Kidney capillary endothelial cell (primary cell): Measurements from ENCODE around the gene EVI5.

Experiments
- DNase-seq: peaks from one replicate; pipeline ENCODE4 v3.0.0-alpha.2; 2018; ENCODE audit warnings: low spot score

EVI5 gene

DNA sequence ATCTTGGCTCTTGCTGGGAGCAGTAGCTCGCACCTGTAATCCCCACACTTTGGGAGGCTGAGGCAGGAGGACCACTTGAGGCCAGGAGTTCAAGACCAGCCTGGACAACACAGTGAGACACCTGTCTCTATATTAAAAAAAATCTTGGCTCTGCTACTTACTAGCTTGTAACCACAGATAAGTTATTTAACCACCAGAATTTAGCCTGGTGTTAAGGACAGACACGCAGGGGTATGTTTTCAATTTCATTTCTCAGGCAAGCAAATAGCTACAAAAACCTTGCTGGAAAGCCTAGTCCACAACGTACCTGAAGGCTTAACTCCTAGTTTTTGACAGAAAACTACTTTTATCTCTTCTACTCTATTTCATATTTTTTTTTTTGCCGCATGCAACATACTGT, 273.4 kb downstream of the EVI5 start:
- DNase-seq: no peak

DNA sequence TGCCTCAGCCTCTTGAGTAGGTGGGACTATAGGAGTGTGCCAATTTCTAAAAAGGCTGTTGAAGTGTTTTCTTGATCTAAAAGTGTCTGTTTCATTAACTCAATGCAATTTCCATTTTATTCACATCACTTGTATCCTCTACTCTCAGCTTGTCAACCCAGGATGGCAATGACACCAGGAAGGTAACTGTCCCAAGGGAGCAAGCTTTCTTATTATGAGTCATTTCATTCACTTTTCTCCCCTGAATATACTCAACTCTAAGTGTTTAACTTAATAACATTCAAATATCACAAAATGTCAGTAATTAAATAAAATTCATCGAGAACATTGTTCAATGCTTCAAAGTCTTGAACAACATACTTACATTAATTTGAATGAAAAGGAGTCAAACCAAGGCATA, 275.3 kb downstream of the EVI5 start:
- DNase-seq: no peak

- DNase-seq: no peak
These were observed 279.8 kb downstream of the EVI5 start for GRCh38 chr1:92505015-92505692.

- DNase-seq: no peak
These were observed 280.5 kb downstream of the EVI5 start for GRCh38 chr1:92504291-92505014.

DNA sequence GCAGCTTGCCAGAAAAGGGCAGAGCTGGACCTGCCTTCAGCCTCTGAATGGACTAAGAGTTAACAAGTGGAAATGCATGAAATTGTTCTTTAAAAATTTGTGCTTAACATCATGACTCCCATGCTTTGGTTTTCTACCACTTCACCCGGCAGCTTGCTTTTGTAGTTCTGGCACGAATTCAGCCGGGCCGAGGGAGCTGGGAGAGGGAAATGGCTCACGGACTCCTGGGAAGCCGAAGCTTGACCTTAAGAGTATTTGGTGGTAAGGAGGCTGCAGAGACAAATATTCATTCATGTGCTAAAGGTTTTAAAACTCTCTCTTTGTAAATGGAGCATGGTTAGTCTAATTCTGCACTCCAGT, 281.0 kb downstream of the EVI5 start:
- DNase-seq: no peak

- no peak for DNase-seq
These were observed 281.6 kb downstream of the EVI5 start for GRCh38 chr1:92503043-92503925.

DNA sequence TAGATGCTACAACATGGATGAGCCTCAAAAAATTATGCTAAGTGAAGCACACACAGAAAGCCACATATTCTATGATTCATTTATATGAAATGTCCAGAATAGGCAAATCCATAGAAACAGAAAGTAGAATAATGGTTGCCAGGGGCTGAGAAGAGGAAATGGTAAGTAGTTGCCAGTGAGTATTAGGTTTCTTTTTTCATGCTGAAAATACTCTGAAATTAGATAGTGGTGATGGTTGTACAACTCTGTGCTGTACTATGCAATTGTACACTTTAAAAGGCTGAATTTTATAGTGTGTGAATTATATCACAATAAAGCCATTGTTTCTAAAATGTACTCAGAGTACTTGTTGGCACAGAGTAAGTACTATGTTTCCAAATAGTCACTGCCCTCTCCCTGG, 282.7 kb downstream of the EVI5 start:
- DNase-seq: no peak

- no peak for DNase-seq
These were observed 284.4 kb downstream of the EVI5 start for GRCh38 chr1:92500552-92500951.

- no peak for DNase-seq
These were observed 289.4 kb downstream of the EVI5 start for GRCh38 chr1:92495392-92496063.

- DNase-seq: no peak
These were observed 290.3 kb downstream of the EVI5 start for GRCh38 chr1:92494485-92495141.

DNA sequence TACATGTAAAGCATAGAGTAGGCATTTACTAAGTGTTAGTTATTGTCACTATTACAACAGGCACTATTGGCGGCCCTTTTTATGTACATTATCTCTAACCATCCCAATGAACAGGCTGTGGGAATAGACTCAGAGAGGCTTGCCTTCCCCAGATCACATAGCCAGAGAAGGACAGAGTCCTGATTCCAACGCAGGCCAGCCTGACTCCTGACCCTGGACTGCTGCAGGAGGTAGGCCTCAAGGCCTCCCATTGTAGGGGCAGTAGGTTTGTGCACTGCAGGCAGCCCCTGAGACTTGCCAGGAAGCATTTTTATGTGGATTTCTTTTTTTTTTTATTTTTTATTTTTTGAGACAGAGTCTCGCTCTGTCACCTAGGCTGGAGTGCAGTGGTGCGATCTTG, 291.8 kb downstream of the EVI5 start:
- DNase-seq: no peak

GRCh38 chr1:92488832-92489231, 296.1 kb downstream of the EVI5 start:
- DNase-seq: no peak

DNA sequence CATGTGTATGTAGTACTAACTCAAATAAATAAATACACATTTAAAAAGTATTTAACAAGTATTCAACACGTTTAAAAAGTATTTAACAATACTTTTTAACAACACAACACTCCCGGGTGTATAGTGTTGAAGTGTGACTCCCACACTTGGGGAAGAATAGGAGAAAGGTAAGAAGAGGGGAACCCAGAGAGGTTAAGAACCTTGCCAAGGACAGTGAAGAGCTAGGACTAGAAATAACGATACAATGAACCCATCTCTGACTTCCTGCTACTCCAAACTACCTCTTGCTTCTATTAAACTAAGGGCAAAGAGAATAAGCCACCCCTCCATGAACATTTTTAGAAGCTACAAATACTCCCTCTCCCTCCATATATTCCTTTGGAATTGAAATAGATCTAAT, 296.5 kb downstream of the EVI5 start:
- DNase-seq: no peak

GRCh38 chr1:92487078-92487605, 297.8 kb downstream of the EVI5 start:
- DNase-seq: no peak

DNA sequence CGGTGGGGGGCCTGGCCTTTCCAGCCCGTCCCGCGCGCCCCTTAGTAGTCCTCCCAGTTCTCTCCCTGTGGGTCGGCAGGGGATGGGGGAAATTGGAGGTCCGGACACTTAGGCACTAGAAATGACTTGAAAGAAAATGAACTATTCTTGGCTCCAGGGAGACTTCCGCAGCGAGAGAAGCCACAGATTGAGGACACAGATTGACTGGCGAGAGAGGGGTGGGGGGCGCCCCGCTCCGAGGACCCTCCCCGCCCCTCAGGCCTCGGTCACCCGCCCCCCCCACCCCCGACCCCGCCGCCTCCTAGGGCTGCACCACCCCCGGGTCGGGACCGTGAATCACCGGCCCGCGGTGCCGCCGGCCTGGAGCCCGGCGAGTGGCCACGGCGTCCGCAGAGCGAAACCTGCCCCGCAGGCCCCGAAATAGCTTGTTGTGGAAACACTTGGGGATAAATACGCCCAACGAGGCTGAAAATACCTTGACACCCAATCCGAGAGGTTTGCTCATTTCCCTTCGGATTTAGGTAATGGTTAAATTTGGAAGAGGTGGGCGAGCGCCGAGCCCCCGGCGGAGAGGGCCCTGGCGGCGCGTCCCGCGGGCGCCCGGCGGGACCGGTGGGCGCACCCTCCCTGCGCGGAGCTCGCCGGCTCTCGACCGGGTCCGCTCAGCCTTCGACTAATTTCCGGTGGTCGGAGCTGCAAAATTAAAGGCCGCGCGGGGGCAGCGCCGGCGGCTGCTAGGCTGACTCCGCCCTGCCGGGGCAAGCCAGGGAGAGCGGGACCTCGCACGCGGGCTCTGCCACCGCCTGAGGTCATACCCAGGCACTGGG, 298.4 kb downstream of the EVI5 start, which contains the start of gene GFI1:
GFI1 (minus strand) TSS at position 675 of the 827 bp plus-strand sequence. CDS start 3,438 bp downstream, outside the sequence.
- peak; percentile 44 for DNase-seq

DNA sequence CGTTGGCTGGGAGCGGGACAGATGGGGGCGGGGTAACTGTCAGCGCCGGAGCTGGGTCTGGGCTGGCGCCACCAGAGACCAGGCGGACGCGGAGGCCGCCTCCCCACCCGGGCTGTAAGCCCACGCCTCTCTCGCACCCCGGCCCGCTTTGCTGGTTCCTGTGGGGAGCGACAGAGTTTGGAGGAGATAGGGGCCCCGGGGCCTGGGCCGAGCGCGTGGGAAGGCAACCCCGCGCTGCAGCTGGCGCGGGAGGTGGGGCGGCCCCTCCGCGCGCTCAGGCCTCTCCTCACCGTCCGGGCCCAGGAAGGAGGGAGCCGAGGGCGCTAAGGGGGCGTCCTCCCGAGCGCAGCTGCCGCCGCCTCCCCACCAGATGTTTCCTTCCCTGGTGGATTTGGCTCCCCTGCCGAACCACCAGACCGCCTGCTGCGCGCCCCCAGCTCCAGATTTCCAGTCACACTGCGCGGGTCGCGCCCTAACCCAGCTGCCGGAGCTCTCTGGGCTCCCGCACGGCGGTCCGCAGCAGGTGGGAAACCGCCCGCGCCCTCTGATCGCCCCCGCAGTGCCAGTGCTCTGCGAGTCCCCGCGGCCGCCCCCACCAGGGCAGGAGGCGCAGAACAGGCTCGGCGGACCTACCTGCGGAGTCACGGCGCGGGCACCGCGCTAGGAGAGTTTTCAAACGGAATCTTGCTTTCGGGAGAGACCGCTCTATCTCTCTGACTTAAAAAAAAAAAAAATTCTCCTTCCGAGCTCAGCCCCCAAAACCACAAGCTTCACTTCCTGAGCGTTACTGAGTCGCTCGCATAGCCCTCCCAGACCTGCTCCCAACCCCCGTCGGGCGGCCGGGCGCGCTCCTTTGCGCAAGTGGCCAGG, 299.3 kb downstream of the EVI5 start:
- DNase-seq: no peak

- no peak for DNase-seq
These were observed 300.2 kb downstream of the EVI5 start for GRCh38 chr1:92484472-92485380.
